ENCODE data around the gene COL27A1.

The COL27A1 gene

DNA sequence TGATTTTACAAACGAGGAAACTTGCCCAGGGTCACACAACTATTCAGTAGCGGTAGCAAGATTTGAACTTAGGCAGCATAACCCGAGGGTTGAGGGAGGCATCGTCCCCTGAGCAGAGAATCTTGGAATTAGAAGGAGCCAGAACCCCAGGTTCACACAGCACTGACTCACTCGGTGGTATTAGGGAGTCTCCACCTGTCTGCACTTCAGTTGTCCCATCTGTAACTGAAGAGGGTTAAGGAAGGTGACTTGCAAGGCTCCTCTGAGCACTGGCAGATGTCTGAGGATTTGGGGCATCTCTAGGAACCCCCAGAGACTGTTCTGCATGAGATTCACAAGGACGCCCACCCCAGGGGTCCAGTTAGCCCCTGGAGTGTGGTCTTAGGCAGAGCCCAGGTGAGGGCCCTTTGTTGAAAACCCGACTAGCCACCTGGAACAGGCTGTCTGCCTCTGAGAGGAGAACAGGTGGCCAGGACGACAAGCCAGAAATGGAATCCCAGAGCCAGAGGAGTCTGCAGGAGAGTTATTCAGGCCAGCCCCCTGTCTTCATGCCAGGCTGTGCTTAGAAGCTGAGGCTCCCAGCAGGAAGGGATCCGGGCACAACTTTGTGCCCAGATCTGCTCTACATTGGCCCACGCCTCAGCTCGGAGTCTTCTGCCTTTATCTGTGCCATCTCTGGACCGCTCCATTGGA is 117.5 kb downstream of the COL27A1 start:
- DNase-seq (ENCODE audit: low spot score): no peak

DNA sequence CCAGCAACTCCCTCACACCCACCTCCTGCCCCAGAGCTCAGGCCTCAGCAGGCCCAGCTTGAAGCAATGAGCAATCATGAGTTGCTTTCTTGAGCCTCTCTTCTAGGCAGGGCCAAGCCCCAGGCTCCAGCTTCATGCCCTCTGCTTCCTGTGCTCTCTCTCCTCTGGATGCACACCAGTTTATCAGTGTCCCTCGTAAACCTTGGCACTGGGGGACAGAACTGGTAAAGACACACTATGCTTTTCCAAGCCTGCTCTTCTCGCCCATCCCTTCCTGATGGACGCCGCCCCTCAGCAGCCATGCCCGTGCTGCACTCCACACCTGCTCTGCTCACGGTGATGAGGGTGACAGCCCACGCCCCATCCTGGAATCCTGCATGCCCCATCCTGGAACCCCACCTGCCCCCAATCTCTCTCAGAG is 118.1 kb downstream of the COL27A1 start:
- DNase-seq (ENCODE audit: low spot score): no peak

DNA sequence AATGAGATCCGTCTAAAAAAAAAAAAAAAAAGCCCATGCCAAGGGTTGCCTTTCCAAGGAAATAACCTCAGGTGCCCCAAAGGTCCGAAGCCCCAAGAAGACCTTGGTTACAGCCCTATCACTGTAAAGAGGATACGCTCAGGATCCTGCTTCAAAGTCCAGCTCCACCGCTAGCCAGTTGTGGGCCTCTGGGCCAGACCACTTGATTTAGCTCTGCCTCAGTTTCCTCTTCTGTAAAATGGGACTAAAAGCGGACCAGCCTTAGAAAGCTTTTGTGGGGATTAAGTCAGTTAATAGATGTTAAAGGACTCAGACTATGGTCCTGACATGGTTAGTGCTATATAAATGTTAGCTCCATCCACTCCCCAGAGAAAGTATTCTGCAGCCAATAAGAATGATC is 118.9 kb downstream of the COL27A1 start:
- no peak for DNase-seq (ENCODE audit: low spot score)

- DNase-seq (ENCODE audit: low spot score): no peak
These were observed 120.1 kb downstream of the COL27A1 start for GRCh38 chr9:114275246-114276004.

DNA sequence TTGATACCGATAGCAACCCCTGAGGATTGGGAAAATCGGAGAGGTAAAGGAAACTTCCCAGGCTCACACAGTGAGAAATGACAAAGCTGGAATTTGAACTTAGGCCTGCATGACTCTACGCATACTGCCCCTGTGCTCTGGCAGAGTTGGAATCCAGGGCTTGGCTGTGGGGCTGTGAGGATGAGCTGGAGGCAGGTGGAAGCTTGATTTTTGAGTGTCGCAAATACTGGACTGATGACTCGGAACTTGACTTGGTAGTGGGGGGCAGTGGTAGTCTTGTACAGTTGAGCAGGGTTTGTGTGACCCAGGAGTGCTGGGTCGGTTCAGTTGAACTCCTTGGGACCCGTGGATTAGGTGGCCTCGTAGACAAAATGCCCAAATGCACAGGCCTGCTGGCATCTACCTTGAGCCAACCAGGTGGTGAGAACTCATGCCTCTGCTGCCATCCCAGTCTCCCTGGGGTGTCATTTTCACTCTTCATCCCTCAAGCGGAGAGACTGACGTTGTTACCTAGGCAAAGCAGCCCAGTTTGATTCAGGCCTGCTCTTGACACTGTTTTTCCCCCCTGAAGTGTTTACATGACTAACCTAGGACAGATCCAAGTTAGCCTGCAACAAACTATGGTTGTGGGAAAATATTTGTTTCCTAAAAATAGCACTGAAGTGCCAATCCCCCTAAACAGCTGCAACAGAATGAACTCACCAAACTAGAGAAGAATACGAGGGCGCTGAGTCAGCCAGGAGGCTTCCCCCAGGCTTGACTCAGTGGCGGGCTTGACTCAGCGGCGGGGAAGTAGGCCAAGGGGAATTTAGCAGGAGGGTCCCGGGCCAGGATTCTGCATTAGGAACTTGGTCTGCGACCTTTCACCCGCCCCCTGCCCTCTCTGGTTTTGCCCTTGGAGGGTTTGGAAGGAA is 121.8 kb downstream of the COL27A1 start:
- DNase-seq (ENCODE audit: low spot score): no peak

- no peak for DNase-seq (ENCODE audit: low spot score)
These were observed 123.0 kb downstream of the COL27A1 start for GRCh38 chr9:114278356-114278755.

DNA sequence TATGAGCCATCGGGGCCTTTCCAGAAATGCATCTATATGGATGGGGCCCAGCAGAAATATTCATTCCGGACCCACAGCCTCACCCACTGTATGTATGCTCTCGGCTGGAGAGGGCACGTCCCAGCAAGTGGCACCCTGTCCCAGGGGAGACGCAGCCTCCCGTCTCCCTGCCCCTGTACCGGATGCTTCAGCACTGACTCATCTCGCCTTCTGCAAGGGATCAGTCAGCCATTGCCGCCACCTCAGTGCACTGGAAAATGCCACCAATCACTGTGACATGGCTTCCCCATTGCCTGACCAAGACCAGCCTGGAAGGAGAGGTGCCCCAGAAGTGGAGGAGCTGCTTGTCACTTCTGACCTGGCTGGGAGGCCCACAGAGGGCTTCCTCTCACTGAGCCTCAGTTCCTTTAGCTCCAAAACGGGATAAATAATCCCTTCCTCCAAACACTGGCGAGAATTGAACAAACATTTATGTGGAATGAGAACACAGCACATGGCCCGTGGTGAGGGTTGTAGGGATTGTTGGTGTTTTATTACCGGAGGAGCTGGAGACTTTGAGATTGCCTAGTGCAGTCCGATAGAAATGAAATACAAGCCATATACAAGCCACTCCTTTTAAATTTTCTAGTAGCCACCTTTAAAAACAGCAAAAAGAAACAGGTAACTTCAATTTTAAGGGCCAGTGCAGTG is 123.7 kb downstream of the COL27A1 start:
- DNase-seq (ENCODE audit: low spot score): peak; percentile 85

DNA sequence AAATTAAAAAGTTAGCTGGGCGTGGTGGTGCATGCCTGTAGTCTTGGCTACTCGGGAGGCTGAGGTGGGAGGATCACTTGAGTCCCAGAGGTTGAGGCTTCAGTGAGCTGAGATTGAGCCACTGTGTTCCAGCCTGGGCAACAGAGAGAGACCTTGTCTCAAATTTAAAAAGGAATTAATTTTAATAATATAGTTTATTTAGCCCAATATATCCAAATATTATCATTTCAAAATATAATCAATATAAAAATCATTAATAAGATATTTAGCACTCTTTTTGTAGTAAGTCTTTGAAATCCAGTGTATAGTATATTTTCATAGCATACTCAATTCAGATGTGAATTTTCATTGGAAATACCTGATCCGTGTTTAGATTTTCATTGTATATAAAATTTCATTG is 124.4 kb downstream of the COL27A1 start:
- no peak for DNase-seq (ENCODE audit: low spot score)

DNA sequence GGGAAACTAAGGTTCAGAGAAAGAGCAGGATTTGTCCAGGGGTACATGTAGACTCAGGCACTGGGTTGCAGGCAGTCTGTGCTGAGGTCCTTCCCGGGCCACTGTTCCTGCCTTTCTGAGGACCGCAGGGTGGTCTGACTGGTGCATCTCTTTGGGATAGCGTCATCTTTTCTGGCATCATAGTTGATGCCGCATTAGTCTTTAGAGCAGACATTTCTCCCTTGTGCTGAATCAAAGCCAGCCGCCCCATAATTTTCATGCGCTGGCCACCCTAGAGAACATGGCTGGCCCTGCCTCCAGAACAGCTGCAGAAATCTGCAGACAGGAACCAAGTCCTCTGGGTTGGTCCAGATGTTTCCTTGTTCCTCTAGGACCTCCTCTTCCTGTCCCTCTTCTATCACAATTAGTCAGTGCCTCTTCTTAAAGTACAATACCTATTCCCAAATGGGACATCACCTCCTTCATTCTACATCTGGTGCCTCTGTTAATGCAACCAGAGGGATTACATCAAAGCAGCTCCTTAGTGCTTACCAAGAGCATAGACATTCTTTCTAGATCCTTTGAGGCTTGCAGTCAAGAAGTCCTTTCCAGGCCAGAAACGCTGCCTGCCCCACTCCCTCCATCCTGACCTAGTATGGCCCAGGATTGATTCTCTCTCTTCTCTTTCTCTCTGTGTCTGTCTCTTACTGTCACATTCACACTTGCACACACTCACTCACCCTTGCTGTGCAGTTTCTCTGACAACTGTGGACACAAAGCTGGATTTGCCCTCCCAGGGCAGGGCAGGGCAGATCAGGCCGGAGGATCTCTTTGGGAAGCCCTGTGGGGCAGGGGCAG is 125.5 kb downstream of the COL27A1 start:
- no peak for DNase-seq (ENCODE audit: low spot score)

GRCh38 chr9:114281473-114282103 is 126.3 kb downstream of the COL27A1 start:
- DNase-seq (ENCODE audit: low spot score): no peak

DNA sequence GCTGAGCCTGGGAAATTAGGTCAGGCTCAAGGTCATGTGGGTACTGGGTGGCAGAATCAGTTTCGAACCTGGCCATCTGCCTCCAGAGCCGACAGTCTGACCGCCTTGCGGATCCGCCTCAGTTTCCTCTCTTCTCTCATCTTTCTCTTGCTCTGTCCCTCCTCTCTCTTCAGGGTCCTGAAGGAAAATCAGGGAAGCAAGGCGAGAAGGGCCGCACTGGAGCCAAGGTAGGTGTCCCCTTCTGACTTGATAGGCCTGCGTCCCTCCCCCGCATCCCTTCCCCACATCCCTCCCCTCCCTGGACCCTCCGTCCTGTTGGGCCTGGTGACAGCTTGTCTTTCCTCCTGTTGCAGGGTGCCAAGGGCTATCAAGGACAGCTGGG is 126.8 kb downstream of the COL27A1 start:
- DNase-seq (ENCODE audit: low spot score): no peak

DNA sequence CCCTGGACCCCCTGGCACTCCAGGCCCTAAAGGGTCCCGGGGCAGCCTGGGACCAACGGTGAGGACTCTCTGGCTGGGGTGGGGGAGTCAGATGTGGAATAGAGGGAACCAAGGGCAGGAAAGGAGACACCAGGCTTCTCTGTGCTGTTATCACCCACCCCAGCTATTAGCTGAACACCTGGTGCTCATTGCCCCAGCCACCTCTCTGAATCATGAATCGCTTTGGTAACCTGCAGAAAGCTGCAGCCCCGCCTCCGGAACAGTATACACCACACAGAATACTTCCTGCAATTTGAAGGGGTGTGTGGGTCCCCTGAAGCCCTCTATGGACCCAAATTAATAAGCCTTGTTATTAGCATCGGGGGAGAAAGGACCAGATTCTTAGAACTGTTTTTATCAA is 127.2 kb downstream of the COL27A1 start:
- no peak for DNase-seq (ENCODE audit: low spot score)

DNA sequence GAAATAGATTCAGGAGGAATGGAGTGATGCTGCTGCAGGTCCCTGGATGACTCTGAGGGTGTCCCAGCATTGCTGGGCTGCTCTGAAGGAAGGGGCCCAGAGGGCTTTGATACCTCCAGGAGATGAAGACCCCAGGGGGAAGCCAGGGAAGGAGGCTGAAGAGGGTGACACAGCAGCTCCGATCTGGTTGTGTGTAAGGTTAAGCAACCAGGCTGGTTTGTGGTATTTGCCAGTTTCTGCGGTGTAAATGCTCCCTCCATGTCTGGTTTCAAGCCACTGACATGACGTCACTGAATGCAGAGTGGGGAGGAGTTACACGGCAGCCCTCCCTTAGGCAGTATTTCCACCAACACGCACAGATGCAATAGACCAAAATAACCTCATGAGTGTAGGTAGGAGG is 127.6 kb downstream of the COL27A1 start:
- no peak for DNase-seq (ENCODE audit: low spot score)

GRCh38 chr9:114283551-114284111 is 128.3 kb downstream of the COL27A1 start:
- no peak for DNase-seq (ENCODE audit: low spot score)

- DNase-seq (ENCODE audit: low spot score): no peak
These were observed 129.2 kb downstream of the COL27A1 start for GRCh38 chr9:114284316-114285060.

DNA sequence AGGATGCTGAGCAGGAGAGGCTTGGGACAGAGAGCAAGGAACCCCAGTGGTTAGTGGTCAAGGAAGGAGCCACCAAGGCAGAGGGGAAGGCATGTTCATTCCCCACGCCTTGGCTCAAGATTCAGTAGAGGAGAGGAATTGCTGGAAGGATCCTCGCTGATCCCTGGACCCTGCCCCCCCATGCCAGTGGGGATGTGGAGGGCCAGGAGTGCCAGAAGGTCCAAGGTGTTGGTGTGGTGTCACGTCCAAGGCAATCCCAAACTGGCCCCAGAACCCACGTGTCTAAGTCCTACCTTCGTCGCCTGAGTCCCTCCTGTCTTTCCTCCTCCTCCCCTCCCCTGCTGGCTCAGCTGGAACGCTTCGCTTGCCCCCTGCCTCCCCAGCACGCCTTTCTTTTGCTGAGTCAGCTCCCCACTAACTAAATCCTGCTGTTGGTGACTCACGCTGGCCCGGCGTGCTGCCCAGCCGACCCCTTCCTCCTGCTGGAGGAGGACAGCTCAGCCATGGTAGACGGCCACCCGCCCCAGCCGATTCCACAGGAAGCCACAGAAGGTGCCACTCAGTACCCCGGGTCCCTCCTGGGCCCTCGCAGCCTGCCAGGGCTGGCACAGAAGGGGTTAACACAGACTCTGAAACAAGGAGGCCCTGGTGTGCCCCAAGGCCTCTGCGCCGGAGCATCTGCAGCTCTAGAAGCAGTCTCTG is 130.0 kb downstream of the COL27A1 start:
- no peak for DNase-seq (ENCODE audit: low spot score)

DNA sequence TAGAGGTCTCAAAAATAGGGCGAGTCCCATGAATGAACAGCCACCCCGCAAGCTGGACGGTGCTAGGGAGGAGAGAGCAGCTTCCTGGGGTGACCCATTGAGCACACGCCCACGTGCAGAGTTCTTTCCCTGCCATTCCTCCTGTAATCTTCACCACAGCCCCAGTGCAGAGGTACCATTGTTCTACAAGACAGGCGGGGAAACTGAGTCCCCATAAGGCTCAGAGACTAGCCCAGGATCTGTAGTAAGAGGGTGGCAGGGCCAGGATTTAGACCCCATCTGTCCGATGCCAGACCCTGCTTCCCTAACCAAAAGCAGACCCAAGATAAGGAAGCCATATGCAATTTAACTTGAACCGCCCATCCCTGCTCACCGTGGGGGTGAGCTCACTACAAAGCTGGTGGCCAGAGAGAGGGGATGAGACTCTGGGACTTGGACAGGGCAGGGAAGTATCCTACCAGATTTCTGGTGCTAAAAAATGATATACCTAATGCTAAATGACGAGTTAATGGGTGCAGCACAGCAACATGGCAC is 130.9 kb downstream of the COL27A1 start:
- DNase-seq (ENCODE audit: low spot score): no peak

GRCh38 chr9:114287001-114287762 is 131.8 kb downstream of the COL27A1 start:
- DNase-seq (ENCODE audit: low spot score): no peak
